ENCODE data around the gene SRGAP1.
"Not testable (repeated sequence)": the region's sequence is repeated elsewhere in the genome, so short reads cannot be mapped to it uniquely, and the experiment has no call there.

The SRGAP1 gene

DNA sequence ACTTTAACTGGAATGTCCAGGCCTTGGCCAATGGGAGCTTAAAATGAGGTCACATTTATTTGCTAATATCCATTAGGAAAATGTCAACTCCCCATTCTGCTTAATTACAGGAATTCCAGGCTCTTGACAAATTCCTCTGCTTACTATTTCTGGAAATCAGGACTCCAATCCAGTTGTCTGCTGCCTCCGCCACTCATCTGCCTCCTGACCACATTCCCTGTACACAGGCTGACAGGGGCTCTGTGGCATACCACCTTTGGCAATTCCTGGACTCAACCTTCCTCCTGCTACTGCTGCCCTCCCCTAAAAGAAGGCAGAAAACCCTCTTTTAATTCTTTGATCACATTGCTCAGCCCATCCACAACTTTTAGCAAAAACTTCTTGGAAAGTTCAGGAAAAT lies 339.7 kb downstream of the SRGAP1 start:
- DNase-seq: no peak

DNA sequence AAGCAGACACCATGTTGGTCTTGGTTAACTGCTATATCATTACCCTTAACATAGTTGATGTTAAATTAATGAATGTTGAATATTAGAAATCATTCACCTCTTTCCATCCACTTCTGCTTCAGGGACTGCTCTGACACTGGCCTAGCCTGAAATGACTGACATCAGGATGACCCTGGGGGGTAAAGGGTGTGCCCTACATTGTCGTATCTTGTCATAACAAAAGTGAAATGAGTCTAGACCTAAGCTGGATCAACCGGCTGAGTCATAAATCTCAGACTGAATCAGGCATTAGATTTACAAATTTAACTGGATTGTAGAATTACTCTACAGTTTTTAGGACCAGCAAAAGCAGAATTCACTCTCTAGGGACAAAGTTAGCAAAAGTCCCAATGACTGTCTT lies 342.3 kb downstream of the SRGAP1 start:
- no peak for DNase-seq

DNA sequence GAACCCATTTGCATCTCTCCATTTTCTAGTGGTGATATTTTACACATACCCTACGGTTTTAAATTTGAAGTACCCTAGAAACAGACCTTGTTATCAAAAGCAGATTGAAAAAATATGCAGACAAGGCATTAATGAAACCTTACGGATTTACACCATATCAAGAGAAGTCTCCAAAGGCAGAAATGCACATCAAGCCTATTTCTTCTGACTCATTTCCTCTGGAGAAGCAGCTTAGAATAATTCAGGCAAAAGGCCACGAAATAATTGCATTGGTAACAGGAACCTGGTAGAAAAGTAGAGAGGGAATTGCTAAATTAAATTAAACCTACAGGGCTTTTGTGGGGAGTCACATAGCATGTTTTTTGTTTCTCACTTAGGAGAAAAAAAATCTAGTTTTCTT lies 342.9 kb downstream of the SRGAP1 start:
- no peak for DNase-seq

DNA sequence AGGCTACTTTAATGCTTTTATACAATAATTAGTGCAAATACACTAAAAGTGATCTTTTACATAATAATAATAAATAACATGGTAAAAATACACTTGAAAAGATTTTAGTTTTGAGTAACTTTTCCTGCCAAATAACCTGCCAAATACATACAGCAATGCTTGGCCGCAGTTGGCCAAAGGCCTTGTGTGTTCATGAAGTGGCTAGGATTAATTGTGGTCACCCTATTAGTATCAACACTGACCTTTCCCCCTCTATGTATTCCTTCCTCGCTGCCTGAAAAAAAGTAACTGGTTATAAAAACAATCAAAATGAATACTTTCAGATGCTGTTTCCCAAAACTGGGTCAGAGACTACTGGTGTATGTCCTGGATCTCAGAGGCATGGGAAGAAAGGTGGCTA lies 343.3 kb downstream of the SRGAP1 start:
- DNase-seq: no peak

DNA sequence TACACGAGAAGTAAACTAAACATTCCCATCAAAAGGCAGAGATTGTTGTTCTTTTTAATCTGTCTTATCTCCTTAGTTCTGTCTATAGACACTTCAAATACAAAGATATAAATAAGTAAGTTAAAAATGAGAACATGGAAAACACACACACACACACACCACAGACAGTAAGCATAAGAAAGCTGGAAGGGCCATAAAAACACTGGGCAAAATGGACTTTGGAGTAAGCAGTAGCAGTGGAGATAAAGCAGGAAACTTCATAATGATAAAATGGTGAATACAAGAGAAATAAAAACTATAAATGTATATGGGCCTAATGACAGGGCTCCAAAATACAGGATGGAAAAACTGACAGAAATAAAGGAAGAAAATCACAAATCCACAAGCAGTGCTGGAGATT lies 345.0 kb downstream of the SRGAP1 start:
- DNase-seq: no peak

DNA sequence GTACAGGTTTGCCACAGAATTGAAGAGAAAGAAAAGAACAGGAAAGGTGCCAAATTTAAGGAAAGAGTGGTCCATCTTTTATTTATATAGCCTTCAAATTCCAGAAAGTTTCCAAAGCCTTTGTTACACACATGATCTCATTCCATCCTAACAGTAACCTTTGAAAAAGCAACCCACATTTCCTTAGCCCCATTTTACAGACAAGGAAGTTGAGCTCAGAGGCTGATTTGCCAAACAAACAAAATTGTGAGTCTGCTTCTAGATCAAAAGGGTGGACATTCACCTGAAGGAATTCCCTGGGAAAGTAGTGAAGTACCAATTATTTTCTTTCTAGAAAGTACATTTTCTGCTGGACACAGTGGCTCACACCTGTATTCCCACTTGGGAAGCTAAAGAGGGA lies 345.6 kb downstream of the SRGAP1 start:
- no peak for DNase-seq

DNA sequence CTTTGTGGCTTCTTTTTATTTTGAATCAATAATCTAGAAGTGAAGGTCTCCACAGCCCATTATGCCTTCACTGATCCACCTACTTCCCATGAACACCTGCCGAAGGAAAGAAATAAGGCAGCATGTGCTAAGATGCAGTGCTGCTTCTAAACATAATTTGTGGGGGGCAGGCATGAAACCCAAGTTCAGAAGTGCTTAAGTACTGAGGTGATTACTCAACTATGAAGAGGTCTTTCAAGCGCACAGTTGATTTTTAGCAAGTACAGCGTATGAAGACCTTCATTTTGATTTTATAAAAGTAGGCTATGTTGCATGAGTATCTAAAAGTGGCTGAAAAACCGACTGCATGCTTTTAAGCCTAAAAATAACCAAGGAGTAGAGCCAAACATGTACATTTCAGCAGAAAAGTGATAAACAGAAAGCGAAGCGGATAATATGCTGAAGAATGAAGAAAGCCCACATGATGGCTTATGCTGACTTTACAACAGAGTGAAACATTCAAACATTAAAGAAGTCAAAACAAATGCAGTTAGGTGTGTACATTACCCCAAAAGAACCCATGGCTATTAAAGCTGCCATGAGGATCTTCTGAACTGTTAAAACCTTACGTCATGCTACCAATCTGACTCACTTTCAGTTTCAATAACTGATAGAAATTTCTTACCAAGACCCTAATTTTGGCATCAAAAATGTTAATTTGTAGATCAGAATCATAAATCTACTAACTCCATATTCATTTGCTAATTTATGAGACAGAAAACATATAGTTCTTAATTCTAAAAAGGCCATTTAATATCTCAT lies 348.3 kb downstream of the SRGAP1 start:
- no peak for DNase-seq

DNA sequence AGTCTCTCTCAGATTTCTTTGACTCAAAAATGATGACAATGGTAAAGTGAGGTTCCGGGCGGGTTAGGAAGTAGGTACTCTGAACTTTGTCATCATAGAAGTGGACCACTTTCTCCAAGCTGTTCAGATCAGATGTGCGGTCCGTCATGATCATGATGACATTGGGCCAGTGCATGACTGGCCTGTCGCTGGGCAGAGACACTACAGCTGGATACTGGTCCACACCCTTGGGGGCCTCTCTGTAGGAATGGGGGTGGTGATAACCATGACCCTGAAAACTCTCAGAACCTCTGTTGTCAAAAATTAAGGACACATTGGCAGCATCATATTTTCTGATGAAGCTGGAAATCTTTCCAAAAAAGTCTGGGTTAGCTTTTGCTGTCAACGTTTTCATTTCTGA lies 349.4 kb downstream of the SRGAP1 start:
- DNase-seq: no peak

DNA sequence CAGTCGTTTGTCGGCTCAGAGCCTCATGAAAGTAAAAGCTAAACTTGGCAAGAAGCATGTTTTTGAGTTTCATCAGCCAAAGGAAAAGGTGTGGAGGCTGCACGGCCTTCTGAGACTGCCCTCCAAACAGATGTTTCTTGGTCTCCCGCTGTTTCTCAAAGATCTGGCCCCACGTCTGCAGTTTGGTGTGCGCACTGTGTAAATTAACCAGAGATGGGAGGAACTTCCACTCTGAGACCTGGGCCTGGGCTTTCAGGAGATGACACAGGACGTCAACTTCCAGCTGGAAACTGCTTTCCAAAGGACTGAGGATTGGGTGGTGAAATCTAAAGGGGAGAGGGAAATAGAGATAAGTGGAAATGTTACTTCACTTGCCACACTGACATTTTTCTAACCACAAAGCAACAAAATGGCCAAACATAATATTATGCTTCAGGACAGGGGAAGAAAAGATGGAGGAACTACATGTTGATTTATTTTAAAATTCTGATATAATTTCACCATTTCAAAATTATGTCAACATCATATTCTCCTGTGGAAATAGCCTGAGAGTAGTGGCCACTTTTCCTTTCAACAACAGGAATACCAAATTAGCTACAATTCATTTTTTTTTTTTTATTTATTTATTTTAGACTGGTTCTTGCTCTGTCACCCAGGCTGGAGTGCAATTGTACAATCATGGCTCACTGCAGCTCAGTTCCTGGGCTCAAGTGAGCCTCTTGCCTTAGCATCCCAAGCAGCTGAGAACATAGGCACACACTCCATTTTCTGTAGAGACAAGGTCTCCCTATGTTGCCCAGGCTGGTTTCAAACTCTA lies 350.0 kb downstream of the SRGAP1 start:
- DNase-seq: no peak

DNA sequence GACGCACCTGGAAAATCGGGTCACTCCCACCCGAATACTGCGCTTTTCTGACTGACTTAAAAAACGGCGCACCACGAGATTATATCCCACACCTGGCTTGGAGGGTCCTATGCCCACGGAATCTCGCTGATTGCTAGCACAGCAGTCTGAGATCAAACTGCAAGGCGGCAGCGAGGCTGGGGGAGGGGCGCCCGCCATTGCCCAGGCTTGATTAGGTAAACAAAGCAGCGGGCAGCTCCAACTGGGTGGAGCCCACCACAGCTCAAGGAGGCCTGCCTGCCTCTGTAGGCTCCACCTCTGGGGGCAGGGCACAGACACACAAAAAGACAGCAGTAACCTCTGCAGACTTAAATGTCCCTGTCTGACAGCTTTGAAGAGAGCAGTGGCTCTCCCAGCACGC lies 351.3 kb downstream of the SRGAP1 start:
- DNase-seq: not testable (repeated sequence)

DNA sequence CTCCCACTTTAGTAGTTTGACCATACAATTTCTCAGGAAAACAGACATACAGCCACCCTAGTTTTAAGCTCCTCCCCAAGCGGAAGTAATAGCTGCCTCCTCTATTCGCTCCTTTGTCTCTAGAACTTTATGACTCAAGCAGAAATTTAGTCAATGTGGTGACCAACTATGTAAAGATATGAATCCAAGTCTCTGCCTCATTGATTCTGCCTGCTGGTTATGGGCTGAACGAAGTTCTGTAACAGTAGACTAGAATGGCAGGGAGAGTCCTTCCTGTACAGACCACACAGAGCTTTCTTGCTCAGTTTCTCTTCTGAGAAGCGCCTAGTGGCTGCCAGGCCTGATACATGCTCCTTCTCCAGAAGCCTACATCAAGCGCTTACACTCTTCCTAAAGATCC lies 358.5 kb downstream of the SRGAP1 start:
- no peak for DNase-seq

DNA sequence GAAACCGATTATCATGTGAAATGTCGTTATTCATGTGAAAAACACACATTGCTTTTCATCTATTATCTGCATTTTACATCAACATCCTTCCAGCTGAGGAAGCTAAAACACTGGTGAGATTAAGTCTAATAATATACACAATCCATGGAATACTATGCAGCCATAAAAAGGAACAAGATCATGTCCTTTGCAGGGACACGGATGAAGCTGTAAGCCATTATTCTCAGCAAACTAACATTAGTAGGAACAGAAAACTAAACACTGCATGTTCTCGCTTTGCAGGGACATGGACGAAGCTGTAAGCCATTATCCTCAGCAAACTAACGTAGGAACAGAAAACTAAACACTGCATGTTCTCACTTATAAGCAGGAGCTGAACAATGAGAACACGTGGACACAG lies 359.3 kb downstream of the SRGAP1 start:
- no peak for DNase-seq

DNA sequence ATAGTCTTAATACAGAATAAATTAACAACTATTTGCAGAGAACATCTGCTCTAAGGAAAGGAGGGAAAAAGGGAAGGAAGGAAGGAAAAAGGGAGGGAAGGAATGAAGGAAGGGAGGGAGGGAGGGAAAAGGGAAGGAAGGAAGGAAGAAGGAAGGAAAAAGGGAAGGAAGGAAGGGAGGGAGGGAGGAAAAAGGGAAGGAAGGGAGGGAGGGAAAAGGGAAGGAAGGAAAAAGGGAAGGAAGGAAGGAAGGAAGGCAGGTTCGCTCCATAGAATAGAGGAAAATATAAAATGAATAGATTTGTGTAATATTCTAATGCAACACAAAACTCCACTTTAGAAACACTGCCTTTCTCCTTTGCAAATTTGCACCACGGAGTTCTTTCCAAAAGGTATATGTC lies 361.0 kb downstream of the SRGAP1 start:
- no peak for DNase-seq

DNA sequence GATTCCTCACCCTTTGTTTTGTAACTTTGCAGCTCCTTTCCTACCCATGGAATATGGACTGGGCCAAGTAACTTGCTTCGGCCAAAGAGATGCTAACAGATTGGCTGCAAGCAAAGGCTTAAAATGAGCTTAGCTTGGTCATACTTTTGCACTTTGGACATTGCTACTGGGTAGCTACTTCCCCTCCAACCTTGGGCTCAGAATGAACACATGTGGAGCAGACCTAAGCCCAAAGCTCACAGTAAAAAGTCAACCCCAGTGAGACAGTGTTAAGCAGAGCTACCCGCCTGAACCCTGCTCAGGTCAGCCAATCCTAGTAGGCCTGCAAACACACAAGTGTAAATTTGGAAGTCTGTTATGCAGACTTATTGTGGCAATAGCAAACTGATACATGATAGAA lies 363.0 kb downstream of the SRGAP1 start:
- DNase-seq: no peak

All from activated T-cell treated with anti-CD3 and anti-CD28 coated beads for 4 hours (primary cell).